Tibial nerve (tissue), 4 donors: ENCODE data around the gene ANXA5.

Source experiments
- EP300 ChIP-seq, 2 donors: sonication (generic); formaldehyde crosslinking; IDR thresholded peaks; one replicate each; pipeline ENCODE4 v1.6.1; 2017; ENCODE audit warnings: antibody characterized with exemption in 2 of 2, mild to moderate bottlenecking in 1 of 2
- POLR2A ChIP-seq, 2 donors: fragments of 450-650 bp; IDR thresholded peaks; one replicate each; pipeline ENCODE4 v1.6.1; 2017; ENCODE audit warnings: antibody characterized with exemption in 2 of 2, mild to moderate bottlenecking in 2 of 2, moderate library complexity in 2 of 2
- TF ChIP-seq, protein P1 (sequence below), 5 experiments: fragments of 200-600 bp in 3 of 5; fragments of 450-650 bp in 2 of 5; sonication (generic) in 3 of 5; IDR thresholded peaks; one replicate each; pipeline ENCODE4 v1.5.1; 2016 to 2019; ENCODE audit warnings: antibody characterized with exemption in 5 of 5, mild to moderate bottlenecking in 3 of 5, moderate library complexity in 2 of 5

DNA sequence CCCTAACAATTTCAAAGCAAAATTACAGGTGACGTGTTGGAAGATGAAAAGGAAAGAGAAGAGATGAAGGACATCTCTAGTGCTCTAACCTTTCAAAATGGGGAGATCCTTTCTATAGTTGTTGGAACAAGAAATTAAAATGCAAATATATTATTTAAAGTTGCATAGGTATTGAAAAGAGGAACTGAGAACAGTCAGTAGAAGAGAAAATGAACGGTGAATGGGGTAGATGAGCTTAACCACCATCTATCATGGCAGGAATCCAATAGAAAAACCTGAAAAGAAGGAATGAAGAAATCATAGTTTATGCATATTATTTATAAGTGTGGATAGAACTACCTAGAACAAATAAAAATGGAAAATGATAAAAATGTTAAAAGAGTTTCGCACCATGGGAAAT lies 42.0 kb downstream of the ANXA5 start:
- no peak for TF ChIP-seq POLR2A (IDR thresholded peaks at IDR 0.05)
- TF ChIP-seq, protein P1, sequence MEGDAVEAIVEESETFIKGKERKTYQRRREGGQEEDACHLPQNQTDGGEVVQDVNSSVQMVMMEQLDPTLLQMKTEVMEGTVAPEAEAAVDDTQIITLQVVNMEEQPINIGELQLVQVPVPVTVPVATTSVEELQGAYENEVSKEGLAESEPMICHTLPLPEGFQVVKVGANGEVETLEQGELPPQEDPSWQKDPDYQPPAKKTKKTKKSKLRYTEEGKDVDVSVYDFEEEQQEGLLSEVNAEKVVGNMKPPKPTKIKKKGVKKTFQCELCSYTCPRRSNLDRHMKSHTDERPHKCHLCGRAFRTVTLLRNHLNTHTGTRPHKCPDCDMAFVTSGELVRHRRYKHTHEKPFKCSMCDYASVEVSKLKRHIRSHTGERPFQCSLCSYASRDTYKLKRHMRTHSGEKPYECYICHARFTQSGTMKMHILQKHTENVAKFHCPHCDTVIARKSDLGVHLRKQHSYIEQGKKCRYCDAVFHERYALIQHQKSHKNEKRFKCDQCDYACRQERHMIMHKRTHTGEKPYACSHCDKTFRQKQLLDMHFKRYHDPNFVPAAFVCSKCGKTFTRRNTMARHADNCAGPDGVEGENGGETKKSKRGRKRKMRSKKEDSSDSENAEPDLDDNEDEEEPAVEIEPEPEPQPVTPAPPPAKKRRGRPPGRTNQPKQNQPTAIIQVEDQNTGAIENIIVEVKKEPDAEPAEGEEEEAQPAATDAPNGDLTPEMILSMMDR (IDR thresholded peaks at IDR 0.05) = no peak
- TF ChIP-seq EP300 (IDR thresholded peaks at IDR 0.05) = no peak
